HFF-Myc (cell line): ENCODE results near the gene C3orf18.

Source experiments
- DNase-seq: peaks from one replicate; pipeline ENCODE4 v3.0.0-alpha.2; 2011; ENCODE audit warnings: low read depth; ENCODE audit errors: extremely low read depth
- H3K4me3 ChIP-seq: replicated peaks from 2 replicates; pipeline ENCODE4 v1.5.1; 2011; ENCODE audit warnings: low read depth, mild to moderate bottlenecking, control low read depth, low read length
- TF ChIP-seq, protein P1 (sequence below): IDR thresholded peaks from 2 replicates; pipeline ENCODE4 v1.5.1; 2012; ENCODE audit warnings: mild to moderate bottlenecking, low read depth, low read length, control low read depth; ENCODE audit errors: missing control alignments

The C3orf18 gene

DNA sequence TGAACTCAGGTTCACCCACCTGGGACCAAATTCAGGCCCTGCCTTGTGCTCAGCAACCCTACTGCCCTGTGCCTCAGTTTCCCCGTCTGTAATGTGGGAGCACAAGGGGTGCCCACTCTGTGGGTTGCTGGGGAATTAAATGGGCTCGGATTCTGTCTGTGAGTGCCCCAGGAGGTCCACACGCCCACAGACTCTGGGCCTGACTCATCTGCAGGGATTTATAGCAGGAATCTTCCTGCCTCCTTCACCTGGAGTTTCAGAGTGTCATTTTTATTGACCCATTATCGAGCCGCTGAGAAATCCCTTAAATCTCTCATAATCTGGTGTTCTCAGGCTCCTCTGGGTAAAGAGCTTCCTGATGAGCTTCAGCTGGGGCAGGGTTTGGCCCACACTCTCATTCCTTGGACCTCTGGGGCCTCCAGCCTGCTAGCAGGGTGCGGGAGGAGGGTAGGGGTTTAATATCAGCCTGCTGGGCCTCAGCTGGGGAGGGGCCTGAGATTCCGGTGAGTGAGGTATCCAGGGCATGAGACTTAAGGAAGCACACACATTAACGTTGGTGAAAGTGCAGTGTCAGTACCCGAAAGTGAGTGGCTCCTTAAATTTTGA is 16.4 kb downstream of the C3orf18 start:
- TF ChIP-seq, protein P1, sequence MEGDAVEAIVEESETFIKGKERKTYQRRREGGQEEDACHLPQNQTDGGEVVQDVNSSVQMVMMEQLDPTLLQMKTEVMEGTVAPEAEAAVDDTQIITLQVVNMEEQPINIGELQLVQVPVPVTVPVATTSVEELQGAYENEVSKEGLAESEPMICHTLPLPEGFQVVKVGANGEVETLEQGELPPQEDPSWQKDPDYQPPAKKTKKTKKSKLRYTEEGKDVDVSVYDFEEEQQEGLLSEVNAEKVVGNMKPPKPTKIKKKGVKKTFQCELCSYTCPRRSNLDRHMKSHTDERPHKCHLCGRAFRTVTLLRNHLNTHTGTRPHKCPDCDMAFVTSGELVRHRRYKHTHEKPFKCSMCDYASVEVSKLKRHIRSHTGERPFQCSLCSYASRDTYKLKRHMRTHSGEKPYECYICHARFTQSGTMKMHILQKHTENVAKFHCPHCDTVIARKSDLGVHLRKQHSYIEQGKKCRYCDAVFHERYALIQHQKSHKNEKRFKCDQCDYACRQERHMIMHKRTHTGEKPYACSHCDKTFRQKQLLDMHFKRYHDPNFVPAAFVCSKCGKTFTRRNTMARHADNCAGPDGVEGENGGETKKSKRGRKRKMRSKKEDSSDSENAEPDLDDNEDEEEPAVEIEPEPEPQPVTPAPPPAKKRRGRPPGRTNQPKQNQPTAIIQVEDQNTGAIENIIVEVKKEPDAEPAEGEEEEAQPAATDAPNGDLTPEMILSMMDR = no peak
- H3K4me3 ChIP-seq = no peak overlapping the region
- DNase-seq = no peak

DNA sequence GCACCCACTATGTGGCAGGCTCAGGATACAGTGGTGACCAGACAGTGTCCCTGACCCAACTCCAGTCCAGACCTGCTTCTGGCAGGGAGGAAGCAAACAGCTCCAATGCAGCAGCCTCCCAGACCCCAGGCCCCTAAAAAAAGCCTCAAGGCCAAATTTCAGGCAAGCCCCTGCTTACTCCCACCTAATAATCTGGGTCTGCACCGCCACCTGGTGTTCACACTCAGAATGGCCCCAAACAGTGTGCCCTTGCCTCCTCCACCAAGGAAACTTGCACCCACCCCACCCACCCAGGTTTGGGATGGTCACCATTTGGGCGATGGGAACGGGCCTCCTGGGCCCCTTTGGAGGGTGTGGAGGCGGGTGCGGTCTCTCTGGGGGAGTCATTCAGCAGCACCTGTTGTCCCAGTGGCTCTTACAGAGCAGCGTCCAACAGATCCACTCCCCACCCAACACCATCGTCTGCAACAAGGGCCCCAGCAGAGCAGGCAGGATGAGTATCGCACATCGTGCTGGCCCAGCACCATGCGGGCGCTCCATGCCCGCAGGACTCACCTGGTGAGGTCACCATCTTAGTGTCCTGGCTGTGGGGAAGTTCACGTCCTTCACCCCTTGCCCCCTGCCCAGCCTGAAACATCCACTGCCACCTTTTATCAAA is 17.3 kb downstream of the C3orf18 start:
- DNase-seq = no peak
- H3K4me3 ChIP-seq = no peak overlapping the region
- TF ChIP-seq, protein P1 = peak; percentile 66

DNA sequence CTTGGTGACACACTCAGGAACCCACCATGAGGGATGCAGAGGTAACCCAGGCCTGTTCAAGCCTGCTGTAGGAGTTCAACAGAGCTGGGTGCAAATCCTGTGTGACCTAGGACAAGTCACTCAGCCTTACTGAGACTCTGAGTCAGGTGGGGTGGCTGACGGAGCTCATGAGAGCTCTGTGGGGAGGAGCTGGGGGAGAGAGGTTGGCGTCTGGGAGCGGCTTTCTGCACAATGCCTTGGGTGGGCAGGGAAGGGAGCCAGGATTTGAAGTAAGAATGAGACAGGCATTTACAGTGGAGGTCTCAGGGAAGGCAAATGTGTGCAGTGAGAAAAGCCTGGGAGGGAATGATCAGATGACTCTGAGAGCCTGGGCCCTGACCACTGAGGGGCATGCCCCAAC is 18.3 kb downstream of the C3orf18 start:
- DNase-seq = no peak
- no peak overlapping the region for H3K4me3 ChIP-seq
- TF ChIP-seq, protein P1 = no peak

DNA sequence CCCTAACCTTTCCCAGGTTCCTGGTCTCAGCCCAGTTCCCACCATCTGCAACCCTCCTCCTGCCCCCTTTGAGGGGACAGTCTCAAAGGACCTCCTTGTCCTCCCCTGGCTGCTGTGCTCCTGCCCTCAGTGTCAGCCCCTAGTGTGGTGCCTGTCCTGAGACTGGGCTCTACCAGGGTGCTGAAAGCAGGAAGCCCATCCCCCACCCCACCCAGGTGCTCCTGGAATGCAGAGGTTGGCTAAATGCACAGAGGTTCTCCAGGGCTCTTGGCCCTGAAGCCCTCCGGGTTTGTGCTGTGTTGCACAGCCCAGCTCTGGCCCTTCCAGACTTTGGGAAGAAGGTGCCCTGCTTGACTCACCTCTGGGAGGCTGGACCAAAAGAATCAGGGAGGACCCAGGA is 21.8 kb downstream of the C3orf18 start:
- TF ChIP-seq, protein P1 = no peak
- no peak overlapping the region for H3K4me3 ChIP-seq
- no peak for DNase-seq

DNA sequence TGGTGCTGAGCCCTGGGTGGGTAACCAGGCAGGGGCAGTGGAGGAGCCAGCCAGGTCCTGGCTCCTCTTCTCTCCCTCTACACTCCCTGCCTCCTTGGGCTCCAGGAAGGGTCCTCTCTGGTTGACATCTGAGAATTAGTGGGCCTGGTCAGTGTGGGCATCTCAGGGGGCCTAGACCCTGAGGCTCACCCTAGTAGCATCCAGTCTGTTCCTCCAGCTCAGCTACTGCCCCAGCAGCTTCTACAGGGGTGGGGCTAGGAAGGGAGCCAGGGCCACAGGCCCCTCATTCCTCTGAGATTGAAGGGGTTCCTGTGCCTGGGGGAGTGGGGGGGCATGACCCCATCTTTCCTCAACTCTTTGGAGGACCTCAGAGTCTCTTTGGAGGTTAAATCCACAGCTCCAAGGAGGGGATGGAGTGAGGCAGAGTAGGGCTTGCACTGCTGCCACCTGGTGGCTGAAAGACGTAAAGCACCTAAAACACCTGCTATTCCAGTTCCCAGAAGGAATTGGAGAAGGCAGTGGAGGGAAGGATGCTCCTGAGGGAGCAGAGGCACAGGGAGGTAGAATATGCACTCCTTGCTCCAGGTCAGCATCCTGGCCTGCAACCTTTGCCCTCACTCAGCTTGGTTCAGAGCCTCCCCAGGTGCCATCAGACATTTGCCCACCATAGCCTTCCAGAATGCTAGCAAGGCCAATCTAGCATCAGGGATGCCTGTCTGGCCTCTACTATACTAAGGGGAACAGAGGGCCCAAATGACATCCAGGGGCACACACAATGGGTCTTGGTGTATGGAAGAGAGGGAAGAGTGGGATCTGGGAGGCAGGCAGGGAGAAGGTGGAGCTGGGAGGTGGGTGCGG is 25.1 kb downstream of the C3orf18 start:
- DNase-seq = no peak
- no peak overlapping the region for H3K4me3 ChIP-seq
- TF ChIP-seq, protein P1 = peak; percentile 97

DNA sequence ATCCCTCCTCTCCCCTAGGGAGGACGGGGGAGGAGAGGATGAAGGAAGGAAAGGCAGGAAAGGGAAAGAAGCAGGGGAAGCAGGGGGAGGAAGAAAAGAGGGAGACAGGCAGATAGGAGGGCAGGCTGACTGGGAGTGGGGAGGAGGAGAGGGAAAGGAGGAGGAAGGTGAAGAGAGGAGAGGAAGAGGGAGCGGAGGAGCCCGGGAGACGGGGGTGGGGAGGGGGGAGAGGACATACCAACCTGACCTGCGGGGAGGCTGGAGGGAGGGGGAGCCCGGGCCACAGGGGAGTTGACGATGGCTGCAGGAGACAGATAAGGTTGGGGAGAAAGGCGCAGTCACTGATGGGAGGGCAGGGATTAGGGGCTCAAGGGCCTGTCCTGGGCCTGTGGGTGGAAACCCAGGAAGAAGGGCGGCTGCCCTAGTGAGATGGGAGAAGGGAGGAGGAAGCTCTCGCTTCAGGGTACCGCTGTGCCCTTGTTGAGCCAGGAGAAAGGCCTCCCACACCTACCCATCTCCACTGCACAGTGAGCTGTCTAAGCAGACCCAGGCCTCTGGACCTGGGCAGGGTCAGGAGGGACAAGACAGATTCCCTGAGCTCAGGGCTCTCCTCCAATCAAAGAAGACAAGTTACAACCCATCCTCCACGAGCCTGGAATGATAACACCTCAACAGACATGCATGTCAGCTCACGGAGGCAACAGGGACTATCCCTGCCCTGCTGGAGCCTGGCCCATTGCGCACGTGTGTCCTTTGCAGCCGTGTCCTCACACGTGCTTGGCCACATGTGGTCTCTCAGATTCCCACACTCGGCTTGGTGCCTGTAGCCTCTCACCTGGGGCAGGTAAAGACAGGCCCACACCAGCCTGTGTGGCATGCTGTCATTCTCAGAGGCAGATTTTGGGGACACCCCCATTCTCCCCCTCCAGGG is 27.9 kb downstream of the C3orf18 start:
- TF ChIP-seq, protein P1 = no peak
- DNase-seq = no peak
- H3K4me3 ChIP-seq = no peak overlapping the region
